GM13977 (cell line): ENCODE results near the gene KRTAP5-1.

Source experiments
- DNase-seq: peaks from one replicate; pipeline ENCODE4 v3.0.0; 2012; ENCODE audit warnings: low spot score
- CTCF ChIP-seq: IDR thresholded peaks from 2 replicates; pipeline ENCODE4 v1.5.1; 2012; ENCODE audit warnings: mild to moderate bottlenecking, control low read depth; ENCODE audit not compliant: insufficient read depth; ENCODE audit errors: extremely low read depth, missing control alignments
- in situ Hi-C: fragments of 300-500 bp; cut with MboI; formaldehyde crosslinking; loops from one replicate; pipeline ENCODE4 v1.12.0; 2022; ENCODE audit warnings: low sequenced_read_pairs, low pct_unique_long_range_greater_than_20kb, mixed read lengths, inconsistent platforms; ENCODE audit not compliant: unreplicated experiment

The KRTAP5-1 gene

DNA sequence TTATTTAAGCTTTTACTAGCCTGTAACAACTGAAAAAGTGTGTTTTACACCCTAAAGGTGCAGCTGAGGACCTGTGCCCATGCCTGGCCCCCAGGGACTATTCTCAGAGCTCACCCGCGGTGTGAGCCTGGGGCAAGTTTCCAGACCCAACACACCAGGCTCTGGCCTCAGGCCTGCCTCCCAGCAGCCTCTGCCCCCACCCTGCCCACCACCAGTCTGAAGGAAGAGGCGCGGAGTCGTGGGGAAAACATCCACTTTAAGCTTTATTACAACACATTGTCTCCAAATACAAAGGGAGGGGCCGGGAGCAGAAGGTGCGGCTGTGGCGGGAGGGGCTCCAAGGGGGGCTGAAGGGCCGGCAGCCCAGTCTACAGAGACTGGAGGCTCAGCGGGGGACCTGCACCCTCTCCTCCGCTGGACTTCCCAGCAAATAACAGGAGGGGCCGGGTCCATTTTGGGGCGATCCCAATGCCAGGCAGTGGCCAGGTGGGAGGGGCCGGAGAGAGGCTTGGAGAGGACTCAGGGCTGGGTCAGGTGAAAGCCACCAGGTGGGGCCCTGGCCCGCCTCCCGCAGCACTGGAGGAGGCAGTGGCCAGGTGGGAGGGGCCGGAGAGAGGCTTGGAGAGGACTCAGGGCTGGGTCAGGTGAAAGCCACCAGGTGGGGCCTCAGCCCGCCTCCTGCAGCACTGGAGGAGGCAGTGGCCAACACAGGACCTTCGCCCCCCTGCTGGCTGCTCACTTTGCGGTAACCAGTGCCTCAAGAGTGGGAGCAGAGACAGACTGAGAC, 31.1 kb downstream of the KRTAP5-1 start:
- no peak for TF ChIP-seq CTCF
- in situ Hi-C loops: no loop called here
- DNase-seq: no peak

GRCh38 chr11:1549338-1550330, 35.4 kb downstream of the KRTAP5-1 start:
- DNase-seq: no peak
- in situ Hi-C loops: no loop called here
- TF ChIP-seq CTCF: peak; percentile 27

DNA sequence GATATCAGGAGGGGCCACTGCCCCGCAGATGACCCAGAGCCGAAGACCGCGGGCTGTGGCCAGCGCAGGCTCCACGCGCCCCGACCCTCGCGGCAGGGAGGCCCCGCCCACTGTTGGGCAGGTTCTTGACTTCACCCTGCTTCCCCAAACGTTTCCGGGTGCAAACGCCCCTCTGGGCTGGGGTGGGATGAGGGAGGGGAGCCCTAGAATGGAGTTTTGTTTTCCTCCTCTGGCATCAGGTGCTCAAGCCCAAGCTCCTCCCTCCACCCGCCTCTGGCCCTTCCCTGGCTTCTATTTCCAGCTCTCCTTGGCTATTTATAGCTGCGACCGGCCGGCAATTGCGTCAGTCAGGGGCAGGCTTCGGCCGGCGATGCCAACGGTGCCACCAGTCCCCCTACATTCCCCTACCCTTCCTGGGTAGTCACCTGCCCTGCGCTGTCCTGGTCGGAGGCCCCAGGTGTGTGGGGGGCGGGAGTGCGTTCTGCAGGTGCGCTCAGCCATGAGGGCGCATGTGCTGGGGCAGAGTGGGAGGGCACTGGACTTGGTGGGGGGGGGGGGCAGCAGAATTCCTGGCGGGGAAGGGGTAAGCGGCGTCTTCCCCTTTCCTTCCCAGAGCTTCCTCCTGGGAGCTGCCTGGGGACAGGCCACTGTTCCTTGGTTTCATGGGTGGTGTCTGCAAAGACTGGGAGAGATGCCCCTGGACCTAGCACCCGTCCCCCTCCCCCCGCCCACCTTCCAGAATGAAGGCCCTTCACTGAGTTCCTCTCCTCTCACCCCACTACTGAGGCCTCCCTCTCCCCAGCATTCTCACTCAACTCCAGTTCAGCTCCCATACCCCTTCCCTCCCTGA, 36.6 kb downstream of the KRTAP5-1 start:
- in situ Hi-C loops: no loop called here
- no peak for DNase-seq
- TF ChIP-seq CTCF: no peak

DNA sequence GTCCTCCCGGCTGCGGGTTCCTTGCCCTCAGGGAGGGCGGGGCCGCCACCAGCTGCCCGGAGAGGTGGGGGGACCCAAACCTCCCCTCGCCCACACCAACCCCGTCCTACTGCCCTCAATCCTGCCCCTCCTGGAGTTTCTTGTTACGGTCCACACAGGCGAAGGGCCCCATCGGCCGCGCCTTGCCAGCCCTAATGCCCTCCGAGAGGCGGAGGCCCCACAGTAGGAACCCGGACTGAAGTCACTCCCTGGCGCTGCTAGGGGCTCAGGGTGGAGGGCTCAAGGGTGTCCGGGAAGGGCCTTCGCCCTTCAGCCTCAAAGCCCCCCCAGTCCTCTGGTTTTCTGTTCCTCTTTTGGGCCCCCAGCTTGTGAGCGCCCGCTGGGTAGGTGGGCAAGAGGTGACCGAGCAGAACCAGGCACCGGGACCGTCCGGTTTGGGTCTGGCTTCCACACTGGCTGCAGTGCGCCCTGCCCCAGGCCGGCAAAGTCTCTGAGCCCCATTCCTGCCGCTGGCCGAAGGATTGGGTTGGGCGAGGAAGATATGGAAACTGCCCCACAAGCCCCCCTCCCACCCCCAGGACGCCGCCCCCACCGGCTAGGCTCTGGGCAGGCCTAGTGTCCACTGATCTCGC, 37.5 kb downstream of the KRTAP5-1 start:
- in situ Hi-C loops: no loop called here
- no peak for DNase-seq
- no peak for TF ChIP-seq CTCF

DNA sequence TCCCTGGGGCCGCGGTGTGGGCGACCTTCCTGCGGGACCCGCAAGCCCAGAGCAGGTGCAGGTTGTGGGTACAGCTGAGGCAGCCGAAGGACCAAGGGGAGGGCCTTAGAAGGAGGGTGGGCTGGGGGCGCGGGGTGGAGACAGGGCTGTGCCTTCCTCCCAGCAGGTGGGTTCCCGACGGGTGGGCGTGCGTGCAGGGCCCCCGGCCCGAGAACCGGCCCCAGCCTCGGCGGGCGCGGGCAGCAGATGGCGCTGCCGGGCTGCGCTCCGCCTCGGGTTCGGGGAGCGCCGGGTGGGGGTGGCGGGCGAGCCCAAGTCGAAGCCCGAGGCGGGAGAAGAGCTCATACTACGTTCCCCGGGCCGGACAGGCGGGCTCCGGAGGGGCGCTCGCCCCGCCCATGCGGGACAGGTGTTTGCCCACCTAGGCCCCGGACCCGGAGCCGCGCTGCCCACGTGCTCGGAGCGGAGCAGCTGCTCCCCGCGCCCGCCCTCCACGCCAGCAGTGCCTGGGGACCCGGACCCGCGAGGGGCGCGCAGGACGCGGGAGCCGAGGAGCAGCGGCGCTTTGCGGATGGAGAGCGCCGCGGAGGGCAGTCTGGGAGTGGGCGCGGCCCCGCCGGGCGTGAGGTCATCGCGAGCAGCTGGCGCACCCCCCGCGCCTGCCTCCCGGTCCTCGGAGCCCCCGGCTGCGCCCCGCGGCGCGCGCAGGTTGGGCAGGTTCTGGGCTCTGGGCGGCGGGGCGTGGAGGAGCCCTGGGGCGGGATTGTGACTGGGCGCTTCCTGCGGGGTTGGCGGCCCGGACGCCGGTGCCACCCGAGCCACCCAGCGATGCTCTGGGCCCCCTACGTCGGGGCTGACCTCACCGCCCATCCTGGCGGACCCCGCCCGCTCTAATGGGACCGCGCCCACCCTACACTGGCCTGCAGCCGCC, 38.3 kb downstream of the KRTAP5-1 start:
- peak; percentile 84 for TF ChIP-seq CTCF
- DNase-seq: peak; percentile 90
- in situ Hi-C loops: no loop called here
